GM19324 (cell line): ENCODE data around the gene NRIP2.

Source experiments
- ATAC-seq: cut with Tn5 transposase; IDR thresholded peaks from one replicate; pipeline ENCODE4 v1.9.1; 2021; ENCODE audit warnings: mild to moderate bottlenecking, moderate library complexity; ENCODE audit not compliant: unreplicated experiment, low FRiP score

NRIP2 gene

GRCh38 chr12:2783936-2784600 lies 50.8 kb downstream of the NRIP2 start:
- ATAC-seq = no peak

- no peak for ATAC-seq
These were observed 55.6 kb downstream of the NRIP2 start for GRCh38 chr12:2779281-2779680.

GRCh38 chr12:2776129-2776806 lies 58.6 kb downstream of the NRIP2 start:
- ATAC-seq = no peak

- no peak for ATAC-seq
These were observed 59.4 kb downstream of the NRIP2 start for GRCh38 chr12:2775431-2775830.
